Measurements from ENCODE around the gene CHAT. TPM values are rescaled to one million over a fixed set of nuclear protein-coding genes. Genes with fewer than 3 reads are reported as not detected.
A peak's percentile ranks its signal among the peaks of the same experiment; 100 is the strongest.
"Not testable (repeated sequence)": the region's sequence is repeated elsewhere in the genome, so short reads cannot be mapped to it uniquely, and the experiment has no call there.

CHAT gene
- total RNA-seq, 1 donor from 2014 or later, result not detected

DNA sequence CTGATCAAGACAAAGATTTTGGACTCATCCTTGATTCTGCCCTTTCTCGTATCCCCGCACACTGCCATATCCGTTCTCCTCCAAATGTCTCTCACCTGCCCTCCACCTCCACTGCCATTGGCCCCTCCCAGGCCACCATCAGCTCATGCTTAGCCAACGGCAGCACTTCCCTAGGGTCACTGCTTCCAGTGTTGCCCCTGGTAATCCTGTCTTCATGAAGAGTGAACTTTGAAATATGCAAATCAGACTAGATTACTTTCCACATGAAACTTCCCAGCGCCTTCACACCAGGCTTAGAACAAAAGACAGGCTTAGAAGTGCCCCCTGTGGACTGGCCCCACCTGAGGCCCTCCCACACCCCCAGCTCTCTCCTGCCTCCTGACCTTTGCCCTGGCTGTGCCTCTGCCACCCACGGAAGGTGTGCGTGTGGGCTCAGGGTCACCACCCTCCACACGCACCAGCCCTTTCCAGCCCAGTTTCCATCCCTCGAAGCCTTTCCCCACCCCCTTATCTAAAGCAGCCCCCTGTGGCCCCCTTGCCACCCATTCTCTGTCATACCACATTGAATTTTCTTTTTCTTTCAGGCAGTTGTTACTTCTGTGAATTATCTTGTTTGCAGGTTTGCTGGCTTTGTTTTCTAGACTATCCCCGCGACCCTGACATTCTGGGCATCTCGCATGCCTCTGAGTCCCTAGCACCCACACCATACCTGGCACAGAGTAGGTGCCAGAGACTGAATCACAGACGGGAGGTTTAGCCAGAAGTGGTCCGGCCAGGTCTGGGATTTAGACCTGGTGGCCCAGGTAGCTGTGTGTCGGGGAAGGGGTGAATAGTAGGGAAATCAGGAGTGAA, 38.8 kb downstream of the CHAT start:
- DNase-seq (ENCODE audit: low spot score), result no peak

GRCh38 chr10:49653273-49653929, 39.6 kb downstream of the CHAT start:
- no peak for DNase-seq (ENCODE audit: low spot score)

GRCh38 chr10:49654036-49654693, 40.3 kb downstream of the CHAT start:
- DNase-seq (ENCODE audit: low spot score), result no peak

DNA sequence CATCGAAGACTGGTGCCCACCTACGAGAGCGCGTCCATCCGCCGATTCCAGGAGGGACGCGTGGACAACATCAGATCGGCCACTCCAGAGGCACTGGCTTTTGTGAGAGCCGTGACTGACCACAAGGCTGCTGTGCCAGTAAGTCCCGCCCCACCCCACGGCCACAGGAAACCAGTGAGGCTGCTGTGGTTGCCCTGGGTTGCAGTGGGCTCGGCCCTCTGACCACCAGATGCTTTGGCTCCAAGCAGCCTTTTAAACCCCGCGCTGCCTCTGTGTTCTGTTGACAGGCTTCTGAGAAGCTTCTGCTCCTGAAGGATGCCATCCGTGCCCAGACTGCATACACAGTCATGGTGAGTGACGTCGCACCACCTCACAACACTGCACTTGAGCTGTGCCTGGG, 41.3 kb downstream of the CHAT start:
- DNase-seq (ENCODE audit: low spot score), result no peak

- DNase-seq (ENCODE audit: low spot score), result no peak
These were observed 43.1 kb downstream of the CHAT start for GRCh38 chr10:49656845-49657493.

DNA sequence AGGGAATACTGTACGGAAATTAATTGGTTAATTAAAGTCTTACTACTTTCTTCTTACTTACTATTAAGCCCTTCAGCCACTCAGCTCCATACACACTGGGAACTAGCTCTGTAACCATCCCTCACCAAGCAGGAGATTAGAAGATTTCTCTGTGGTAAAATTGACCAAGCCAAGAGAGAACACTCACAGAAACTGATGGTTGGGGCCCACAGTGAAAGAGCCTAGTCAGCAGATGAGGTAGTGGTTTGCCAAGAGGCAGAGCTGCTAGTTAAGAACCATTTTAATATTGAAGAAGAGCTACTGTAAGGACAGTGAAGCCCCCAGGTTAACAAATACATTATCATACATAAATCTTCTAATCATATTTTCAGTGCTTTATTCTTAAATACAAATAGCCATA, 43.8 kb downstream of the CHAT start:
- DNase-seq (ENCODE audit: low spot score), result no peak

- DNase-seq (ENCODE audit: low spot score), result no peak
These were observed 47.5 kb downstream of the CHAT start for GRCh38 chr10:49661140-49661856.

DNA sequence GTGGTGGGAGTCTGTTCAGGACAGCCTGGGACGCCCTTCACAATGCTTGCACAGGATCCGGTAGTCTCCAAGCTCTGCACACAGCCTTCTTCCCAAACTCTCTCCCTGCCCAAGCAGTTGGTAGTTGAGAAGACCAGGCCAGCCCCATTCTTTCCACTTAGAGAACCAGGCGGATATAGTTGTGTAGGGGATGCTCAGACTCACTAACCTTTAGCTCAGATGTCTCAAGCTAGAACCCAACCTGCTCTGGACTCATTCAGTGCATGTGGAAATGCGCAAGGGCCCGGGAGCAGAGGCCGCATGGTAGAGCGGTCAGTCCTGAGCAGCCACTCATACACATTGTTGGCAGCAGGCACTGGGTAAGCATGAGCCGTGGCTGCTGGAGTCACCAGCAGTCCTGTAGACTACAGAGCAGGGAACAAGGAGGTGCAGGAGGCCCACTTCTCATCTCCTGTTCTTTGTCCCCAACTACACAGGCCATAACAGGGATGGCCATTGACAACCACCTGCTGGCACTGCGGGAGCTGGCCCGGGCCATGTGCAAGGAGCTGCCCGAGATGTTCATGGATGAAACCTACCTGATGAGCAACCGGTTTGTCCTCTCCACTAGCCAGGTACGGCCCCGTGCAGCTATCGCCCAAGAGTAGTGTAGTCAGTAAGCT, 48.5 kb downstream of the CHAT start:
- no peak for DNase-seq (ENCODE audit: low spot score)

DNA sequence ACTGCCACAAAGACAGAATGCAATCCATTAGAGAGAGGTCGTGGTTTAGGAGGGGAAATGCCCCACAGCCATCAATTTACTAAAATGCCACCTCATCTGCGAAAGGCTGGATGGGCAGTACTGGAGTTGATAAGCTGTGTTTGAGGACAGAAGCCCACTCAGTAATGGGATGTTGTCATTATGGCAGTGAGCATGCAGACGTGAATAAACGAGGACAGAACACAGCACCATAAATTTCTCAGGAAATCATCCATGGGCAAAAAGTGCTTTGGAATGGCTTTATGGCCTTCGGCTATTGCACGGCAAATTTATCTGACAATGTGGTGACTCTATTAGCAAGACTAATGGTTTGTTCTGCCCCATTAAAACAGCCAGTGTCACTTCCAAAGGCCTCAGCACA, 49.8 kb downstream of the CHAT start:
- DNase-seq (ENCODE audit: low spot score), result no peak

- no peak for DNase-seq (ENCODE audit: low spot score)
These were observed 50.4 kb downstream of the CHAT start for GRCh38 chr10:49664006-49664841.

GRCh38 chr10:49664842-49665355, 51.1 kb downstream of the CHAT start:
- DNase-seq (ENCODE audit: low spot score), result no peak

- no peak for DNase-seq (ENCODE audit: low spot score)
These were observed 52.3 kb downstream of the CHAT start for GRCh38 chr10:49666054-49666615.

DNA sequence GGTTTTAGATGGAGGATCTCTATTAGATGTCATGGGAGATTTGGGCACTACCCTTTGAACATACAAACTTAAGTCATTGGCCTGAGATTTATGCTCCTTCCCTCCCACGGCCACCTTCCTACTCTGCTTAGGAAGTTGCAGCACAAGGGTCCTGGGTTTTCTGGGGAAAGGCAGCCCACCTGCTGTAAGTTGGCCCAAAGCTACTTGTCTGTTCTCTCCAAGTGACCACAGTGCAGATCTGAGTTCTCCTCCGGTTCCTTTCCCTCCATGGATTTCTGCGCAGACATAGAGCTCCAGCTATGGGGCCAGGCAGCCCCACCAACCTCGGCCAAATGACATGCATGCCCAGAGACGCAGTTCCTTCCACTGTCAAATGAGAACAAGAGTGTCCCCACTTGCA, 52.8 kb downstream of the CHAT start:
- DNase-seq (ENCODE audit: low spot score), result no peak

- no peak for DNase-seq (ENCODE audit: low spot score)
These were observed 54.2 kb downstream of the CHAT start for GRCh38 chr10:49667991-49668390.

GRCh38 chr10:49668684-49669083, 54.8 kb downstream of the CHAT start:
- no peak for DNase-seq (ENCODE audit: low spot score)

DNA sequence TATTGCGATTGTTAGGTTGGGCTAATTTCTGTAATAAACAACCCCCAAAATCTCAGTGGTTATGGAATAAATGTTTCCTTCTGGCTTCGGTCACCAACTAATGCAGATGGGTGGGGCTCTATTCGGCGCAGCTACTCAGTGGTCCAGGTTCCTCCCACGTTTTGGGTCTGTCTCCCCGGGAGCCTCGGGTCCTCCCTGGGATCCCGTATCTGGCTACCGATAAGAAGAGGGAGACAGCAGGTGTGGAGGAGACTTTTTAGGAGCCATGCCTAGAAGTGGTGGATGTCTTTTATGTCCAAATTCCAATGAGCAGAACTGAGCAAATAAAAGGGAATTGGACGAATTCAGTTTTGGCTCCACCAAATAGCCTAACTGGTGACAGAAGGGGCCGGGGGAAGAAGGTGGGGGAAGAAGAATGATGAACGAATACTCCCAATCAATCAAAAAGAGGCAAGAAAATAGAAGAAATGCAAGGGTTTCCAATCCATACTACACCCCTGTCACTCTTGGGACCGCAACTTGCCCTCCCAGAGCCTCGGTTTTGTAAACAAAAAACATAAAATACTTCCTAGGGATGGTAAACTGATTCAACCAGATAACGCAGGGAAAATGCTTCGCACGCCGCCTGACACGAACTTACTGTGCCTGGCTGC, 65.1 kb downstream of the CHAT start:
- DNase-seq (ENCODE audit: low spot score), result no peak

GRCh38 chr10:49679480-49679893, 65.7 kb downstream of the CHAT start, which contains the start of gene C10orf53:
Gene C10orf53 (plus strand): TSS chr10:49679651. CDS start chr10:49679698, 47 bp downstream.
- DNase-seq (ENCODE audit: low spot score), result peak; percentile 83

DNA sequence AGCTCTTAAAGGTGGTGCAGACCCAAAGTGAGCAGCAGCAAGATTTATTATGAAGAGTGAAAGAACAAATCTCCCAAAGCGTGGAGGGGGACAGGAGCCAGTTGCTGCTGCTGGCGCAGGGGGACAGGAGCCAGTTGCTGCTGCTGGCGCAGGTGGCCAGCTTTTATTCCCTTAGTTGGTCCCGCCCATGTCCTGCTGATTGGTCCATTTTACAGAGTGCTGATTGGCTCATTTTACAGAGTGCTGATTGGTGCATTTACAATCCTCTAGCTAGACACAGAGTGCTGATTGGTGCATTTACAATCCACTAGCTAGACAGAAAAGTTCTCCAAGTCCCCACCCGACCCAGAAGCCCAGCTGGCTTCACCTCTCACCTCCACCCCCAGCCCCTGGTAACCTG, 68.6 kb downstream of the CHAT start:
- DNase-seq (ENCODE audit: low spot score), result not testable (repeated sequence)

DNA sequence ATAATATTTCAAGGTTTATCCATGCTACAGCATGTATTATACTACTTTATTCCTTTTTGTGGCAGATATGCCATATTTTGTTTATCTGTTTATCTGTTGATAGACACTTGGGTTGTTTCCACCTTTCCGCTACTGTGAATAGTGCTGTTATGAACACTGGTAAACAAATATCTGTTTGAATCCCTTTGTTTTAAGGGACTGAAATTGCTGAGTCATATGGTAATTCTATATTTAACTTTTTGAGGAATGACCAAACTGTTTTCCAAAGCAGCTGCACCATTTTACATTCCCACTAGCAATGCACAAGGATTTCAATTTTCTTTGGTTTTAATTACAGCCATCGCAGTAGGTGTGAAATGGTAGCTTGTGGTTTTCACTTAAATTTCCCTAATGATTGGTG, 69.0 kb downstream of the CHAT start:
- no peak for DNase-seq (ENCODE audit: low spot score)

All from umbilical cord (tissue), 2 donors.